GM23338 (cell line): ENCODE data around the gene APAF1.
"Not testable (repeated sequence)": the region's sequence is repeated elsewhere in the genome, so short reads cannot be mapped to it uniquely, and the experiment has no call there.

Source experiments
- EZH2 ChIP-seq: fragments of 200-600 bp; sonication (generic); IDR thresholded peaks from one replicate; pipeline ENCODE4 v1.8.0; 2017; ENCODE audit warnings: antibody characterized with exemption, mild to moderate bottlenecking, low read depth; ENCODE audit not compliant: unreplicated experiment
- EZH2phosphoT487 ChIP-seq: fragments of 200-600 bp; sonication (generic); IDR thresholded peaks from one replicate; pipeline ENCODE4 v1.8.1; 2018; ENCODE audit warnings: antibody characterized with exemption; ENCODE audit not compliant: unreplicated experiment
- TF ChIP-seq, protein P1 (sequence below), 2 experiments: fragments of 200-600 bp in 1 of 2; sonication (generic) in 1 of 2; conservative IDR thresholded peaks; 2 replicates each; pipeline versions ENCODE4 v1.5.1 to v1.6.1; 2016 to 2017; ENCODE audit warnings: antibody characterized with exemption in 2 of 2, low read depth in 2 of 2, mild to moderate bottlenecking in 2 of 2, moderate library complexity in 1 of 2
- TF ChIP-seq, protein P2 (sequence below): IDR thresholded peaks from one replicate; pipeline ENCODE4 v1.6.1; 2018; ENCODE audit warnings: antibody characterized with exemption; ENCODE audit not compliant: unreplicated experiment
- TF ChIP-seq, protein P3 (sequence below): IDR thresholded peaks from 2 replicates; pipeline ENCODE4 v1.6.1; 2016; ENCODE audit warnings: antibody characterized with exemption

DNA sequence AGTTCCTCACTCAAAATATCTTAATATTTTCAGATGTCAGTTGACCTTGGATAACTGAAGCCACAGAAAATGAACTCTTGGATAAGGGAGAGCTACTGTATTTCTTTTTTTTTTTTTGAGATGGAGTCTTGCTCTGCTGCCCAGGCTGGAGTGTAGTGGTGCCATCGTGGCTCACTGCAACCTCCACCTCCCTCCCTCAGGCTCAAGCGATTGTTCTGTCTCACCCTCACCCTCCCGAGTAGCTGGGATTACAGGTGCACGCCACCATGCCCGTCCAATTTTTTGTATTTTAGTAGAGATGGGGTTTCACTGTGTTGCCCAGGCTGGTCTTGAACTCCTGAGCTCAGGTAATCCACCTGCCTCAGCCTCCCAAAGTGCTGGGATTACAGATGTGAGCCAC, 47.8 kb upstream of the APAF1 start:
- TF ChIP-seq, protein P1, sequence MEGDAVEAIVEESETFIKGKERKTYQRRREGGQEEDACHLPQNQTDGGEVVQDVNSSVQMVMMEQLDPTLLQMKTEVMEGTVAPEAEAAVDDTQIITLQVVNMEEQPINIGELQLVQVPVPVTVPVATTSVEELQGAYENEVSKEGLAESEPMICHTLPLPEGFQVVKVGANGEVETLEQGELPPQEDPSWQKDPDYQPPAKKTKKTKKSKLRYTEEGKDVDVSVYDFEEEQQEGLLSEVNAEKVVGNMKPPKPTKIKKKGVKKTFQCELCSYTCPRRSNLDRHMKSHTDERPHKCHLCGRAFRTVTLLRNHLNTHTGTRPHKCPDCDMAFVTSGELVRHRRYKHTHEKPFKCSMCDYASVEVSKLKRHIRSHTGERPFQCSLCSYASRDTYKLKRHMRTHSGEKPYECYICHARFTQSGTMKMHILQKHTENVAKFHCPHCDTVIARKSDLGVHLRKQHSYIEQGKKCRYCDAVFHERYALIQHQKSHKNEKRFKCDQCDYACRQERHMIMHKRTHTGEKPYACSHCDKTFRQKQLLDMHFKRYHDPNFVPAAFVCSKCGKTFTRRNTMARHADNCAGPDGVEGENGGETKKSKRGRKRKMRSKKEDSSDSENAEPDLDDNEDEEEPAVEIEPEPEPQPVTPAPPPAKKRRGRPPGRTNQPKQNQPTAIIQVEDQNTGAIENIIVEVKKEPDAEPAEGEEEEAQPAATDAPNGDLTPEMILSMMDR (conservative IDR thresholded peaks at IDR 0.05; ENCODE audit: low read depth in 2 of 2), result not testable (repeated sequence)
- TF ChIP-seq, protein P2, sequence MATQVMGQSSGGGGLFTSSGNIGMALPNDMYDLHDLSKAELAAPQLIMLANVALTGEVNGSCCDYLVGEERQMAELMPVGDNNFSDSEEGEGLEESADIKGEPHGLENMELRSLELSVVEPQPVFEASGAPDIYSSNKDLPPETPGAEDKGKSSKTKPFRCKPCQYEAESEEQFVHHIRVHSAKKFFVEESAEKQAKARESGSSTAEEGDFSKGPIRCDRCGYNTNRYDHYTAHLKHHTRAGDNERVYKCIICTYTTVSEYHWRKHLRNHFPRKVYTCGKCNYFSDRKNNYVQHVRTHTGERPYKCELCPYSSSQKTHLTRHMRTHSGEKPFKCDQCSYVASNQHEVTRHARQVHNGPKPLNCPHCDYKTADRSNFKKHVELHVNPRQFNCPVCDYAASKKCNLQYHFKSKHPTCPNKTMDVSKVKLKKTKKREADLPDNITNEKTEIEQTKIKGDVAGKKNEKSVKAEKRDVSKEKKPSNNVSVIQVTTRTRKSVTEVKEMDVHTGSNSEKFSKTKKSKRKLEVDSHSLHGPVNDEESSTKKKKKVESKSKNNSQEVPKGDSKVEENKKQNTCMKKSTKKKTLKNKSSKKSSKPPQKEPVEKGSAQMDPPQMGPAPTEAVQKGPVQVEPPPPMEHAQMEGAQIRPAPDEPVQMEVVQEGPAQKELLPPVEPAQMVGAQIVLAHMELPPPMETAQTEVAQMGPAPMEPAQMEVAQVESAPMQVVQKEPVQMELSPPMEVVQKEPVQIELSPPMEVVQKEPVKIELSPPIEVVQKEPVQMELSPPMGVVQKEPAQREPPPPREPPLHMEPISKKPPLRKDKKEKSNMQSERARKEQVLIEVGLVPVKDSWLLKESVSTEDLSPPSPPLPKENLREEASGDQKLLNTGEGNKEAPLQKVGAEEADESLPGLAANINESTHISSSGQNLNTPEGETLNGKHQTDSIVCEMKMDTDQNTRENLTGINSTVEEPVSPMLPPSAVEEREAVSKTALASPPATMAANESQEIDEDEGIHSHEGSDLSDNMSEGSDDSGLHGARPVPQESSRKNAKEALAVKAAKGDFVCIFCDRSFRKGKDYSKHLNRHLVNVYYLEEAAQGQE, result not testable (repeated sequence)
- TF ChIP-seq EZH2, EZH2phosphoT487: not testable (repeated sequence)
- TF ChIP-seq, protein P3, sequence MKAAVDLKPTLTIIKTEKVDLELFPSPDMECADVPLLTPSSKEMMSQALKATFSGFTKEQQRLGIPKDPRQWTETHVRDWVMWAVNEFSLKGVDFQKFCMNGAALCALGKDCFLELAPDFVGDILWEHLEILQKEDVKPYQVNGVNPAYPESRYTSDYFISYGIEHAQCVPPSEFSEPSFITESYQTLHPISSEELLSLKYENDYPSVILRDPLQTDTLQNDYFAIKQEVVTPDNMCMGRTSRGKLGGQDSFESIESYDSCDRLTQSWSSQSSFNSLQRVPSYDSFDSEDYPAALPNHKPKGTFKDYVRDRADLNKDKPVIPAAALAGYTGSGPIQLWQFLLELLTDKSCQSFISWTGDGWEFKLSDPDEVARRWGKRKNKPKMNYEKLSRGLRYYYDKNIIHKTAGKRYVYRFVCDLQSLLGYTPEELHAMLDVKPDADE, result not testable (repeated sequence)
